GM21447 (cell line): ENCODE results near the gene IGF2R.
"Not testable (repeated sequence)": the region's sequence is repeated elsewhere in the genome, so short reads cannot be mapped to it uniquely, and the experiment has no call there.

Source experiments
- ATAC-seq: cut with Tn5 transposase; IDR thresholded peaks from one replicate; pipeline ENCODE4 v1.9.1; 2021; ENCODE audit not compliant: unreplicated experiment

The IGF2R gene

DNA sequence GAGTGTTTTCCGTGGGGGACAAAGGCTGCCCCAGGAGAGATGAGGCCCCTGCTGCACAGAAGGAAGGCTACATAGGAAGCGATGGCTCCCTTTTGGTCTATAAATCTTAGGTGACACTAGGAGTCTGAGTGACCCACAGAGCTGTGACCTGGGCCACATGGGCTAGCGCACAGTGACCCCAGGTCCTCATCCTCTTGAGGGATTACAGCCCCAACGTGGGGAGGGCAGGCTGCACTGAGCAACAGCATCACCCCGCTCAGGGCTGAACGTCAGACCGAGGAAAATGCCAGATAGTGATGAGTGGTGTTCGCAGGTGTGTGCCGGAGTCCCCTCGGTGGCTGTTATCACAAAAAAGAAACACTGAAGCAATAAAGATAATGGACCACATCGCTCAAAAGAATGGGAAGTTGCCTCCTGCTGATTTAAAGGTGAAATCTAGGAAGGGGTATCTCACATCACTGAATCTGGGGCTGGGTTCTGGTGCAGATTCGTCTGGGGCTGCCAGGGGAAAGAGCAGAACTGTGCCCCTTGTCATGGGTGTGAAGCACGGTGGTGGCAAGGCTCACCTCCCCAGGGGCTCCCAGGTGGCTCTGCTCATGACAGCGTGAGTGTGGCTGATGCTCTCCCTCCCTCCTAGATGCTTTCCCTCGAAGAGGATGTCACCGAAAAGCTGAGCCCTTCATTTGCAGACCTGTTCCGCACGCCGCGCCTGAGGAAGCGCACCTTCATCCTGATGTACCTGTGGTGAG, 167.2 kb downstream of the IGF2R start:
- no peak for ATAC-seq

GRCh38 chr6:160137130-160137988, 168.5 kb downstream of the IGF2R start:
- ATAC-seq, result no peak

GRCh38 chr6:160137989-160138835, 169.3 kb downstream of the IGF2R start:
- peak; percentile 75 for ATAC-seq

- ATAC-seq, result no peak
These were observed 170.0 kb downstream of the IGF2R start for GRCh38 chr6:160138839-160139419.

GRCh38 chr6:160139420-160139851, 170.6 kb downstream of the IGF2R start:
- no peak for ATAC-seq

- not testable (repeated sequence) for ATAC-seq
These were observed 171.6 kb downstream of the IGF2R start for GRCh38 chr6:160140493-160140892.

GRCh38 chr6:160141001-160141726, 172.3 kb downstream of the IGF2R start:
- no peak for ATAC-seq

DNA sequence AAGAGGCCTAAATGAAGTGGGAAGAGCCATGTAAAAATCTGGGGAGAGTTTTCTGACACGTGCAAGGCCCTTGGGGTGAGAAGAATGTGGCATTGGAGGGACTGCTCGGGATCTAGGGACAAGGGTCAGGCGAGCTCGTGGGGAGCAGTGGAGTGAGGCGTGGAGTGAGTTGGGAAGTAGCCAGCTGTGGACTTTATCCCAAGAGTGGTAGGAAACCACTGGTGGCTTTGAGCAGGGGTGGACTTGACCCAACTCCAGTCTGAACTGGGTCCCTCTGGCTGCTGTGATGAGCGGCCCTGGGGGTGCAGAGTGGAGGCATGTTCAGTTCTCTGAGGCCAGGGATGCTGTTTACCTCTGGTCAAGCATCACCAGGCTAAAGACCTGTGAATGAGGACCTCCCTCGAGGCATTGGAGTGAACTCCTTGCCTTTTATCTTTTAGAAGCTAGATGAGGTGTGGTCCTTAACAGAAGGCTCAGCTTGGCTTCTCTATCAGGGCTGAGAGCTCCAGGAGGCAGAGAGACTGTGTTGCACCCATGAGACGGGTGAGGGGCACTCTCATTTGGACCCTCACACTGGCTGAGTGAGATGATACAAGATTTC, 173.3 kb downstream of the IGF2R start:
- ATAC-seq, result no peak

DNA sequence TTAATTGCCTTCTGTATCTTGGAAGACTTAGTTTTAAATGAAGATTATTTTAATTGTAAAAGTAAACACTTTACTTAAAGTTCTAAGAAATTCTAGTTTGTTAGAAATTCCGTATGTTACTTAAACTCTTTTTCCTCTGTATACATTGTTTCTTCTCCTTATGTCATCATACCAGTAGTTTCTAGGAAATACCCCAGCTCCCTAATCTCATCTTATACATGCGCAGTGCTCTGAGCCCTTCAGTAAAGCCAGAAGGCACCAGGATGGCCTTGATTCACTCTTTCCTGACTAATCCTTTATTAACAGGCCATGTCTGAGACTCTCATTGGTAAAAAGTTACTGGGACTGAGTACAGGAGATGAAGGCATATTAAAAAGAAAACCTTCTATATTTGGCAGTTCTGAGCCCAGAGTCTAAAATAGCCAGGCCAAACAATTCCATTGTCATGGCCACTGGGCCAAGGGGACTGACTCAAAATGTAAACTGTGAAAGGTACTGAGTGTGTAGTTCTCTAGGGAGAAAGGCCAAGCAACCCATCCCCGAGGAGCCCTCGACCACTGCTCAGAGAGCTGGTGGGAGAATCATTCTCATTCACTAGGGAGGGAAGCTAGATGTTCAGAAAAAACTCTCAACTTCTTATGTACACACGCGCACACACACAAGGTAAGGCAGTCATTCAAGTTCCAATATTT, 177.7 kb downstream of the IGF2R start:
- ATAC-seq, result no peak

DNA sequence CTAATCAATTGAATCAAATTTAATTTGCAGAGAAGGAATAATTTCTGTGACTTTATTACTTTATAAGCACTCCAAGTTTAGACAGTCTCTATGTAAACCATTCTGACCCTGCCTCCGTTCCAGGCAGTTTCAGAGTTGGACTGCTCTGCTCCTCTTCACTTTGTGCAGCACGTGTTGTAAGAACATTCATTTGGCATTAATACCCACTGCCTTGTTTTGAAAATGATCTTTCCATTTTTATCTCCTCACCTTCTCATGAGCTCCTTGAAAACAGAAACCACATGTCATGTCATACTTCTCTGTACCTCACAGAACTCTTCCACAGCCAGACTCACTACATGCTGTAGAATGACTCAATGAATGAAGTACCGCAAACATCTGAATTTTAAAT, 178.3 kb downstream of the IGF2R start:
- ATAC-seq, result no peak

GRCh38 chr6:160154471-160154870, 185.6 kb downstream of the IGF2R start:
- ATAC-seq, result no peak

- no peak for ATAC-seq
These were observed 188.0 kb downstream of the IGF2R start for GRCh38 chr6:160156842-160157241.

DNA sequence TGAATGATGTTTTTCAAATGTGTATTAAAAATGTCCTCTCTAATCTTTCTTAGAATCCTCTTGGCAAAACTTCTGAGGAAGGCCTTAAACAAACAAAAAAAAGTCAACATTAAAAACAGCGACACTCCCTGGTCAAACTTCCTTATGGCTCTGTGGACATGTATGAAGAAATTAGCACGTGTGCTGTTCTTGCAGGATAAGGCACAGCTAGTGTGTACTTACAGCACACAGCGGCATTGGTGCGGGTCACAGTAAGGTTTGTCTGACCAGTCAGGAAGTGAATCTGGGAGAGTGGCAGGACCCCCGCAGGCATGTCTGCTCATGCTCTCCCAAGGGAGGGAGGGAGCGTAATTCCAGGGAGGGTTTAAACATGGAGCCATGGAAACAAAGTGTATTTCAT, 191.6 kb downstream of the IGF2R start:
- no peak for ATAC-seq
